Measurements from ENCODE around the gene HINT1.

GRCh38 chr5:131193106-131193505, 28.1 kb upstream of the HINT1 start:
- TF ChIP-seq CTCF (IDR thresholded peaks at IDR 0.05; ENCODE audit: poor library complexity) (no peak), EZH2 (IDR thresholded peaks at IDR 0.05; ENCODE audit: borderline replicate concordance) (no peak)

All from hepatocyte (in vitro differentiated cells).